Fibroblast of upper back skin (primary cell): ENCODE measurements around the gene POFUT2.

Experiments used
- DNase-seq: peaks from one replicate; pipeline ENCODE4 v3.0.0-alpha.2; 2013

The POFUT2 gene

DNA sequence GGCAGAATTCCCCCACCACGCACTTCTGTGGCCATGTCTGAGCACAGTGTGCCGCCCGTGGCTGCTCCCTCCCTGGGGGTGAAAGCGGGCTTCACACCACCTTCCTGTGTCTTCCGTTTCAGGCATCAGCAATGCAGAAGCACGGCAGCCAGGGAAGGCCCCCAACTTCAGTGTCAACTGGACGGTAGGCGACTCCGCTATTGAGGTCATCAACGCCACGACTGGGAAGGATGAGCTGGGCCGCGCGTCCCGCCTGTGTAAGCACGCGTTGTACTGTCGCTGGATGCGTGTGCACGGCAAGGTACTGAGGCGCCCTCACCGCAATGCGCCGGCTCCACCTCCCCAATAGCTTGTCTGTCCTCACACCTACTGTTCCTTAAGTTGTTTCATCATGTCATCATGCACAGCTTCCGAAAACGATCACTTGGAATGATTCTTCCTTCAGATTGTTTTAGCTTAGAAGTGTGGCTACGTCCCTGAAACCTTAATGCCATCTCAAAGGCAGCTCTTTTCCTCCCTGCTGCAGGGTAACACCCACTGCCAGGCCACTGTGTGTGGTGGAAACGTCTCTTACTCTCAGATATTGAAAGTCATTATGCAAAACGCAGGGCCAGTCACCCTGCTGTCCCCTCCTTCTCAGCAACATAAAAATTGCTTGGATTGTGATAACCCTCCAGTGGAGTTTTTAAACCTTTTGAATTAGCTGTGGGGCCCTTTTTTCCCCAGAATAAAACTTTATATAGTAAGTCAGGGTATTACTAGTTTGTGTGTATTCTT is 66.8 kb downstream of the POFUT2 start:
- DNase-seq, result no peak

- DNase-seq, result peak; percentile 34
Measured at GRCh38 chr21:45220071-45220481, 67.6 kb downstream of the POFUT2 start.

DNA sequence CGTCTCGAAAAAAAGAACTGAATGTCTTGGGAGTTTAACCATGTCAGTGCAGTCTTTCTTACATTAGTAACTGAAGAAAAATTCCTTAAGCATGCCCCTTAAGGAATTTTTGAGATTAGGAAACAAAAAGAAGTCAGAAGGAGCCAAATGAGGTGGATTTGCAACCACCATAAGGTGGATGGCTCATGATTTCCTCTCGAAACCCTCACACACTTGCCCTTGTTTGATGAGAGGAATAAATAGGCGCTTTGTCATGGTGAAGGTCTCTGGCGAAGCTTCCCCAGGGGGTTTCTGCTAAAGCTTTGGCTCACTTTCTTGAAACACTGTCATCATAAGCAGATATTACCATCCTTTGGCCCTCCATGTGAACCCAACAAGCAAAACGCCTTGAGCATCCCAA is 68.2 kb downstream of the POFUT2 start:
- DNase-seq, result peak; percentile 30

DNA sequence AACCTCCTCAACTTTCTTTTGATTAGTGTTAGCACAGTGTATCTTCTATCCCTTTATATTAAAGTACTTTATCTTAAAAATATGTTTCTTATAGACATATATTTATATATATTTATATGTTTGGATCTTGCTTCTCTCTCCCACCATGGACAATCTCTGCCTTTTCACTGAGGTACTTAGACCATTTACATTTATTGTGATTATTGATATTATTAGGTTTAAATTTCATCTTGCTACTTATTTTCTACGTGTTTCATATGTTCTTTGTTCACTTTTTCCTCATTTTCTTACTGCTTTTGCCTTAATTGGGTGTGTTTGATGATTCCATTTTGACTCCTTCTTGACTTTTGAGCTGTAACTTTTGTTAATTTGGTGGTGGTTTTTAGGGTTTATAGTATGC is 70.7 kb downstream of the POFUT2 start:
- no peak for DNase-seq

DNA sequence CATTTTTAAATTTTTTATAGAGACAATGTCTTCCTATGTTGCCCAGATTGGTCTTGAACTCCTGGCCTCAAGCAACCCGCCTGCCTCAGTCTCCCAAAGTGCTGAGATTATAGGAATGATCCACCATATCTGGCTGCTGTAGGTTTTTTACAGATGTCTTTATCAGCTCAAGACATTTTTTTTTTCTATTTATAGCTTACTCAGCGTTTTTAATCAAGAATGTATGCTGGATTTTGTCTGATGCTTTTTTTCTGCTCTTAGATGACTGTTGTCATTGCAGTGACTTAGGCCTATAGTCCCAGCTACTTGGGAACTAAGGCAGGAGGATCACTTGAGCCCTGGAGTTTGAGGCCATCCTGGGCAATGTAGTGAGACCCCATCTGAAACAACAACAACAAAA is 72.5 kb downstream of the POFUT2 start:
- no peak for DNase-seq
